Measurements from ENCODE around the gene BLM.
"Not testable (repeated sequence)": the region's sequence is repeated elsewhere in the genome, so short reads cannot be mapped to it uniquely, and the experiment has no call there.

Gene BLM

DNA sequence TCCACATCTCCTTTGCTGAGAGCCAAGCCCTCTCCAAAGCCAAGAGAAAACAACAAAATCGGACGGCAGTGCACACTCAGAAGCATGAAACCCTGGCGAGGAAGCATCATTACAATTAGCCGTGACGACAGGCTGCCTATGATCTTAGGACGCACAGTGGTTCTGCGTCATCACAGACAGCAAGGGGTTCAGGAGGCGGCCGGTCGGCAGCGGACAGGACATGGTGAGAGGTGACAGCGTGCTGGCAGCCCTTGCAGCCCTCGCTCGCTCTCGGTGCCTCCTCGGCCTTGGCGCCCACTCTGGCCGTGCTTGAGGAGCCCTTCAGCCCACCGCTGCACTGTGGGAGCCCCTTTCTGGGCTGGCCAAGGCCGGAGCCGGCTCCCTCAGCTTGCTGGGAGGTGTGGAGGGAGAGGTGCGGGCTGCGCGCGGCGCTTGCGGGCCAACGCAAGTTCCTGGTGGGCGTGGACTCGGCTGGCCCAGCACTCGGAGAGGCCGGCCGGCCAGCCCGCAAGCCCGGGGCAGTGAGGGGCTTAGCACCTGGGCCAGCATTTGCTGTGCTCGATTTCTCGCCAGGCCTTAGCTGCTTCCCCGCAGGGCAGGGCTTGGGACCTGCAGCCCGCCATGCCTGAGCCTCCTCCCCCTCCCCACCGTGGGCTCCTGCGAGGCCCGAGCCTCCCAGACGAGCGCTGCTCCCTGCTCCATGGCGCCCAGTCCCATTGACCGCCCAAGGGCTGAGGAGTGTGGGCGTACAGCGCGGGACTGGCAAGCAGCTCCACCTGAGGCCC, 108.2 kb downstream of the BLM start:
- not testable (repeated sequence) for DNase-seq

DNA sequence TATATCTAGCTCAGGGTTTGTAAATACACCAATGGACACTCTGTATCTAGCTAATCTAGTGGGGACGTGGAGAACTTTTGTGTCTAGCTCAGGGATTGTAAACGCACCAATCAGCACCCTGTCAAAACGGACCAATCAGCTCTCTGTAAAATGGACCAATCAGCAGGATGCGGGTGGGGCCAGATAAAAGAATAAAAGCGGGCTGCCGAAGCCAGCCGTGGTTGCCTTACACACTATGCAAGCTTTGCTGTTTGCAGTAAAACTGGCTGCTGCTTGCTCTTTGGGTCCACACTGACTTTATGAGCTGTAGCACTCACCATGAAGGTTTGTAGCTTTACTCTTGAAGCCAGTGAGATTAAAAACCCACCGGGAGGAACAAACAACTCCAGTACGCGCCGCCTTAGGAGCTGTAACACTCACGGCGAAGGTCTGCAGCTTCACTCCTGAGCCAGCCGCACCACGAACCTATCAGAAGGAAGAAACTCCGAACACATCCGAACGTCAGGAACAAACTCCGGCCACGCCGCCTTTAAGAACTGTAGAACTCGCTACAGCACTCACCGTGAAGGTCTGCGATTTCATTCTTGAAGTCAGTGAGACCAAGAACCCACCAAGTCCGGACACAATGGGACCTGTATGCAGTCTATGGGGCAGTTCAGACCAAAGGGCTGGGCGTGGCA, 109.2 kb downstream of the BLM start:
- DNase-seq = not testable (repeated sequence)

DNA sequence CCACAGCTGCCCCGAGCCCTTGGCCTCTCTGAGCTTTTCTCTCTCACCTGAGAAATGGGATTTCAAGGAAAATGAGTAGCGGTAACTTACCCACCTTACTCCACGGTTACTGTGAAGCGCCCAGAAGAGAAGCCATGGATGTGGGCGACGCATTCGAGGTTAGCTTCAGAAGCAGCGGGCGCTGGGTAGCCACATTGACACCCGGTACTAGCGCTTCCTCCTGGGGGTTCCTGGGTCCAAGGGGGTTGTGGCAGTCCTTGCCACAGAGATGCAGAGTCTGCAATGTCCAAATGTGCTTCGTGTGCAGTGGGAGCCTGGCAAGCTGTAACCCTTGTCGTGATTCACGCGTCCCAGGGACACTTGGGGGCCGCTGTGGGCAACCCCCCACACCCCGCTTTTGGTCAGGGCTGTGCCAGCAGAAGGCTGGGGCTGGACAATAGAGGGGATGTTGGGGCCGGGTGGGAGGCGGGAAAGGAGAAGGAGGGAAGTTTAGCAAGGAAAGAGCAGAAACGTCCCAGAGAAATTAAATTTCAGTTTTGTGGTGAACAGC, 109.8 kb downstream of the BLM start:
- DNase-seq = no peak

DNA sequence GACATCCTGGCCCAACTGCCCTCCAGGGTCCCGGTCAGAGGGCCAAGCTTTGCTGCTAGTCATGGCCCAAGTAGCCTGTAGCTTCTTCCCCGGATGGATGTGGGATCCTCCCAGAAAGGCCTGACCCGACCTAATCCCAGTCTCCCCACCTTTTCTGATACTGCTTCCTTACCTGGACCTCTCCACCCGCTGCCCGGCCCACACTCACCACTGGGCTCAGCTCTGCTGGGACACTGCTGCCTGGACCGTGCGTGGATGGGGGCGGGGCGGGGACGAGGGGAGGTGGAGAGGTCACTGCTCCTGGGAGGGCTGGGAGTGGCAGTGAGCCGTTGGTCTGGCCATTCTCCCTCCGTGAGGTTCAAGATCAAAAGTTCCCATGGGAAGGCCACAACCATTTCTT, 111.0 kb downstream of the BLM start:
- DNase-seq = no peak

DNA sequence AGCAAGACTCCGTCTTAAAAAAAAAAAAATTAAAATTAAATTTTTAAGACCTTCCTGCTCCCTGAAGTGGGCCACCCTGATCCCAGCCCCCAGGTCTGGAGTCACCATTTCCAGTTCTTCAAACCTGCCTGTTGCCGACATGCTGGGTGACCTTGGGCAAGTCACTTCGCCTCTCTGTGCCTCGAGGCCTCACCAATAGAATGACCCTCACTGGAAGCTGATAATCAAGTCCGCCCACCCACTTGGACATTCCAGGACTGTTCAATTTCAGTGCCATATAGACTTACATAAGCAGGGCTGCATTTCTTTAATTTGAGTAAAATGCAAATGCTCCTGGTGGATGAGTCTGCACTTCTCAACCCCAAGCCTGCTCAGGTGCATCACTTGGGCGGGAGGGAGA, 112.0 kb downstream of the BLM start:
- no peak for DNase-seq

DNA sequence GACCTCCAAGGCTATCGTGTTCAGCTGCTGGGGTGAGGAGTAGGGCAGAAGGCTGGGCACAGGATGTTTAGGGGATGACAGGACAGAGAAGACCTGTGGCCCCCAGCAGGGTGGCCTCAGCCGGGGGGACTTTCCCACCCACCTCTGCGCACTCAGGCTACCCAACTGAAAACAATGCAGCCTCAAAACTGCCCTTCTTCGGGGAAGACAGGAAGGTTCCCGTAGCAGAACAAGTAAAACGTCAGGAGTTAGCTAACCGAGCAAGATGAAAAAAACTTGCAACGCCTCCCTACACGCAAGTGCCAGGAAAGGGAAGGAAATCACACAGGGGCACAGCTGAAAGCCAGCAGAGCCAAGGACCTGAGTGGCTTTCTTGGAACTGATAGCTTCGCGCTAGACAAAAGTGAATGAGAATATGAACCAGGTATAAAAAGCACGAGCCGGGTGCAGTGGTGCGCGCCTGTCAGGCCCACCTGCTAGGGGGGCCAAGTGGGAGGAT, 112.8 kb downstream of the BLM start:
- peak; percentile 79 for DNase-seq

DNA sequence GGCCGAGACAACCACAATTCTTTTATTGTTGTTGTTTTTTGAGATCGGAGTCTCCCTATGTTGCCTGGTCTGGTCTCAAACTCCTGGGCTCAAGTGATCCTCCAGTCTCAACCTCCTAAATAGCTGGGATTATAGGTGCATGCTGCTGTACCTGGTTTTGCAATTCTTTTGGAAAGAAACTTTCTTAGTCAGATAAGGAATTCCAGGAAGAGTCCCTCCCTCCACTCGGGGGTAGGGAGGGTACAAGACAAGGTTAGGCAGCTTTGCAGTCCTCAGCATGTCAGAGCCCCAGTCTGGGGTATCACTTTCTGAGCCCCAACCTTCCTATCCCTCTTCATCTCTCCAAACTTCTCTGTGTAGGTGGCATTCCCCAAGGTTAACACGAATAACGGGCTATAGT, 117.5 kb downstream of the BLM start:
- no peak for DNase-seq

DNA sequence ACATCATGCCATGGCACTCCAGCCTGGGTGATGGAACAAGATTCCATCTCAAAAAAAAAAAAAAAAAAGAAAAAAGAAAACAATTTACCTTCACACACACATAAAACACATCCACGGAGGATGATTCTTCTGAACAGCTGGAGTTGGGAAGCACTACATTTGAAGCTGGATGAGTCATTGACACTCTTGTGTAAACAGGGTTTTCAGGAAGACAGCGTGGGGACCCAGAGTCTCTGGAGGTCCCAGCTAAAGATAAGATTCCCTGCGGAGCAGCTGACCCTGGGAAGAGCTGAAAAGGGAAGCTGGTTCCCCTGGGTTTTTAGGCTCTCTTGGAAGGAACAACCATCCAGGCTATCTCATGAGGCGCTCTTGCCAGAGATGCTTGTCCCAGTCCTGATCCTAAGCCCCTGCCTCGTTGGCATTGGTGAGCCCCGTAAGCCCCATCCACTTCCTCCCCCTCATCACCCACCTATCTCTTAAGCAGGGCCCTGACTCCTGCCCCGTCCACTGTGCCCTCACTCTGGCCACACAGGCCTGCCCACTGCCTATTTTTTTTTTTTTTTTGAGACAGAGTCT, 119.2 kb downstream of the BLM start:
- no peak for DNase-seq

DNA sequence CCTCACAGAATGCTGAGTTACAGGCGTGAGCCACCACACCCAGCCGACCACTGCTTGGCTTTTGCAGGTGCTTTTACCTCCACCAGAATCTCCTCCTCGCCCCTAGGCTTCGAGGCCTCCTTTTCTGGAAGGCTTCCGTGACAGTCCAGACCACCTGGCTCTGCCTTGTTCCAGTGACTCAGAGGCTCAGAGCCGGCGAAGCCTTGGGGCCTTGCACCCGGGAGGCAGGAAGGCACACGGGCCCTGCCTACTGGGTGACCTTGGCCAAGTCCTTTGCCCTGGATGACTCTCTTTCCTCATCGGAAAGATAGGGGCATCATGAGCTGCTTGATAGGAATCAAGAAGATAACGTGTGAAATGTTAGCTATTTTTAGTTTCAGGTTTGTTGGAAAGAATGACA, 119.9 kb downstream of the BLM start:
- DNase-seq = peak; percentile 78

DNA sequence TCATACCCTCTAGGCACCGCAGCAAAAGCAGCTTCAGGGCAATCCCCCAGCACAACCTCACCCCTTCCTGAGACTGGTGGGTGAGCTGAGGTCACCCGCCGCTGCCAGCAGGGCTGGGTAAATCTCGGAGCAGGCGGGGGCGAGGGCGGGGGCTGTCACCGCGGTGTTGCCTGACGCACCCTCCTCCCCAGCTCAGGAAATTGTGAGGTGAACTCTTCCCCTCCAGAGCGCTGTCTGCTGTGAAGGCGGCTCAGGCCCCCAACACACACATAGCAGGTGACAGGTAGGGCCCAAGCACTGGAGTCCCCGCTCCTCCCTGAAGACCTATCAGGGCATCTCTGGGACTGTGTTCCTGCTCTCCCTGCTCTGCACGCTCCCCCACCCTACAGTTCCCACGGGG, 121.0 kb downstream of the BLM start:
- peak; percentile 94 for DNase-seq

DNA sequence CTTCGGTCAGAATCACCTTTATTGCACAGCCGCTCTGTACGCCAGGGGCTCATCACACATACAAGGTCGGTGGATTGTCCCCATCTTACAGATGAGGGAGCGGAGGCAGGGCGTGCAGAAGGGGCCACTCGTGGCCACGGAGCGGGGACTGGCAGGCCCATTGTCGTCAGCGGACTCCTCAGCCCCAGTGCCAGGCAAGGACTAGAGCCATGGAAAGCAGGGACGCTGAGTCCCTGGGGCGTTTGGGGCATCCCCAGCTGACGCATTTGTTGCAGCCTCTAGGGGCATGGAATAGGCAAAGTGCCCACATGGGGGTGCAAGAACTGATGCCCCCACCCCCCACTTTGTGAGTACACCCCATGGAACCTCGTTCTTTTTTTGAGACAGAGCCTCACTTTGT, 121.4 kb downstream of the BLM start:
- peak; percentile 40 for DNase-seq

DNA sequence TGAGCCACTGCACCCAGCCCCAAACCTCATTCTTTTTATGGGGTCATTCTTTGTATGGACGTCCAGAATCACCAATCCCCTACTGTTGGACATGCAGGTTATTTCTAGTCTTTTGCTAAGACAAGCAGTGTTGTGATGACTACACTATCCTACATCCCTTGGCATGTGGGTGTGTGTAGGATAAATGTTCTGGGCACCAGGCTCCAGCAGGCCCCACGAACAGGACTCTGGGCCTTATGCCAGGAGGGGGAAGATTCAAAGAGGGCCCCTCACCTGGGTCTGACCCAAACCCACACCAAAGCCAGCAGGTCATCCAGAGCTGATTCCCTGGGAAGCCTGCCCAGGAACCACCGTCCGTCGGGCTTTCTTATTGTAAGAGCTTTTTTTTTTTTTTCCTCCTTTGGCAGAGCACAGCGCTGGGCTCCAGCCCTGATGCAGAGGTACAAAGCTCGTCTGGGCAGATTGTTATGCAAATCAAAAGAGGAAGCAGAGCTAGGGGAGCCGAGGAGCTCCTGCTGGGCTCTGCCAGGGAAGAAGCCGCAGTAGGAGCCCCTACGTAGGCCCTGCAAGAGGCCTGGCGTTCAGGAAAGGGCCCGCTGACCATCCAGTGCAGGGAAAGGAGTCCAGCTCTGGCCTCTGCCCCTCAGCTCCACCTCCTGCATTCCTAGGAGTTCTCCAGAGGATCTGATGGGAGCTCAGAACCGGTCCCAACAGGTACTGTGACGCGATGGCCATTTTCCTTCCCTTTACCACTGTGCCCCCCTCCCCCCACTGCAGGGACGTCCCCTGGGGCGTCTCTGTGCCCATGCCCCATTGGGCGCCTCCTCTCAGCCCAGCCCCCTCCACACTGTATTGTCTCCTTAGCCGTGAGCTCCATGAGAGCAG, 122.3 kb downstream of the BLM start:
- DNase-seq = peak; percentile 47

DNA sequence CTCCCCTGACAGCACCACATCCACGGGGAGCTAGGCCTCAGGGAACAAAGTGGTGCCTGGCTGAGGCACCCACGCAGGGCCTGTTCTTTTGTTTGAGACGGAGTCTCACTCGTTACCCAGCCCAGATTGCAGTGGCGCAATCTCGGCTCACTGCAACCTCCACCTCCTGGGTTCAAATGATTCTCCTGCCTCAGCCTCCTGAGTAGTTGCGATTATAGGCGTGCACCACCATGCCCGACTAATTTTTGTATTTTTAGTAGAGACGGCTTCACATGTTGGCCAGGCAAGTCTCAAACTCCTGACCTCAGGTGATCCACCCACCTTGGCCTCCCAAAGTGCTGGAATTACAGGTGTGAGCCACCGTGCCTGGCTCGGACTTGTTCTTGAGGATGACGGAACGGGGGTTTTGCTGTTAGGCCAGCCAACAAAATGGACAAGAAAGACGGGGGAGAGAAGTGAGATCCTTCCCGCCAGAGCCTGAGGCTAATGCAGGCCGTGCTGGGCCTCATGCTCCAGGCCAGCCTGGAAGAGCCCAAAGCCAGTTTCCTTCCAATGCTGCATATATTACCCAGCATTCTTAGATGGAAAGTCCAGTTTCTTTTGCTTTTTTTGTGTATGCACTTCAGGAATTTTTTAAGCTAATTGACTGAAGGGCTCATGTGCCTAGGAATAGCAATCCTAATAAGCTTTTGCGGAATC, 123.2 kb downstream of the BLM start:
- DNase-seq = no peak

DNA sequence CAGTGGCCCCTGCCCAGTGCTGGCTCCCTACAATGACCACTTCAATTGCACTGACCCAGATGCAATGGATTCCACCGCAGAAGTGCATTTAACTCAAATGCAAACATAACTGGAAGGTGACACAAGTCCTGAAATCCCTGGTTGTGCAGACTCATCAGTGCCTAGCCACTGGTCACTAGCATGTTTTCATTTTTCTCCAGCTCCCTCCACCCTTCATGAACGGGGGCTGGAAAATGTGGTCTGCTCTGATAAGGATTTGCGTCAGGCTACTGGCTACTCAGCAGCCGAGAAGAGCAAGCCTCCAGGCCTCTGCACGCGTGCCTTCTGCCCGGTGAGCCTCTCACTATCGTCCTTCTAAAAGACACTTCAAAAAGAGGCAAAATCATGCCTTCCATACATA, 123.8 kb downstream of the BLM start:
- DNase-seq = no peak

DNA sequence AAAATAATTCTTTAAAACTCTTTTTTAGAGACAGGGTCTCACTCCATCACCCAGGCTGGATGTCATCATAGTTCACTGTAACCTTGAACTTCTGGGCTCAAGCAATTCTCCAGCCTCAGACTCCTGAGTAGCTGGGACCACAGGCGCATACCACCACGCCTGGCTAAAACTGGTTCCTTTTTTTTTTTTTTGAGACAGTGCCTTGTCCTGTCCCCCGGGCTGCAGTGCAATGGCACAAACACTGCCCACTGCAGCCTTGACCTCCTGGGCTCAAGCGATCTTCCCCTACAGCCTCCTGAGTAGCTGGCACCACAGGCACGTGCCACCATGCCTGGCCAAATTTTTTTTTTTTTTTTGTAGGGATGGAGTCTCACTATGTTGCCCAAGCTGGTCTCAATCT, 127.5 kb downstream of the BLM start:
- DNase-seq = no peak

DNA sequence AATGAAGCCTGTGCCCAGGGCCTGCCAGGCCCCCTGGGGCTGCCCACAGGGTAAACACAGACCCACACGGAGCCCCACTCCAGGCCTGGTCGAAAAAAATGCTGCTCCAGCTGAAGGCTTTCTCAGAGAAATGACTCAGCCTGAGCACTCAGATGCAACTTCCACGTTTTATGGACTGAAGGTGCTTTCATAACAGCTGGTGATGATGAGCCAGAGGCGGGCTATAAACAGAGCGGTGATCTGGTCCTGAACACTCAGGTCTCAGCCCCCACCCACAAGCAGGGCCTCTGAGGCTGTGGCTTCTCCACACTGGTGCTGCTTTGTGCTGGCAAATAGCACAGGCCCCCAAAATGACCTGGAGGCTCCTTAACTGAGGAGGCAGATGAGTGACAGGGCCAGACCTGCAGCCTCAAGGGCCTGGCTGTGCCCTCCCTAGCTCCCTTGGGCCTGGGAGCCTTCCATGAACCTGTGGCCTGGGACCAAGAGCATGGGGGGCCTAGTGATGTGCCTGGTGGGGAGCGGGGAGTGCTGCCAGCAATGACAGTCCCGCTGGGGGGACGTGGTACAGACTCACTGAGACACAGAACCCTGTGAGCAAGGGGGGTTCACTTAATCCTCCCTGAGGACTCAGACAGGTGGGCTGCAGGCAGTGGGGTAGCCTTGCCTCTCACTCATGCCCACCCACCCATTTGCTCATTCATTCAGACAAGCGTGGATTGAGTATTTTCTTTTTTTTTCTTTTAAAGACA, 128.2 kb downstream of the BLM start:
- DNase-seq = peak; percentile 71

DNA sequence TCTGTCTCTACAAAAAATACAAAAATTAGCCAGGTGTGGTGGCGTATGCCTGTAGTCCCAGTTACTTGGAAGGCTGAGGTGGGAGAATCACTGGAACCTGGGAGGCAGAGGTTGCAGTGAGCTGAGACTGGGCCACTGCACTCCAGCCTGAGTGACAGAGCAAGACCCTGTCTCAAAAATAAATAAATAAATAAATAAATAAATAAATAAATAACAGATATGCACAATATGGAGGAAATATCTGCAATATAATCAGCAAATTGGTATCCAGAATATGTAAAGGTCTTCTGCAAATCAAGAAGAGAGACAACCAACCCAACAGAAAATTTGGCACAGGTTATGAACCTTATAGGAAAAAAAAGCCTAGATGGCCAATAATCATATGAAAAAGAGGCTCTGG, 132.3 kb downstream of the BLM start:
- DNase-seq = not testable (repeated sequence)

DNA sequence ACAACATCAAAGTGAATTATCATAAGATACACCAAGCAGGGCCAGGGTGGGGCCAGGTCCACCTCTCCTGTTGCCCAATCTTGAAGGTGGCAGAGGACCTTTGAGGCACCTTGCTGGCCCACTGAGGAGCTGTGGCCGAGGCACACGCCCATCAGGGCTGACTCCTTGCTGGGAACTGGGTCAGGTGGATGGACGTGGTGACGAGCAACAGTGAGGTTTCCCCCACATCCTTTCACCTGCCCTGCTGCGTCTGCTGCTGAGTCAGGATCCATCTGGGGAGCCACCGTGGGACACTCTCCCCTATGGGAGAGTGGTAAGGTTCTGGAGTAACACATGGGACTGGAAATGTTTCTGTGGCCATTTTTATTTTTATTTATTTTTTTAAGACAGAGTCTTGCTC, 134.0 kb downstream of the BLM start:
- DNase-seq = peak; percentile 56

DNA sequence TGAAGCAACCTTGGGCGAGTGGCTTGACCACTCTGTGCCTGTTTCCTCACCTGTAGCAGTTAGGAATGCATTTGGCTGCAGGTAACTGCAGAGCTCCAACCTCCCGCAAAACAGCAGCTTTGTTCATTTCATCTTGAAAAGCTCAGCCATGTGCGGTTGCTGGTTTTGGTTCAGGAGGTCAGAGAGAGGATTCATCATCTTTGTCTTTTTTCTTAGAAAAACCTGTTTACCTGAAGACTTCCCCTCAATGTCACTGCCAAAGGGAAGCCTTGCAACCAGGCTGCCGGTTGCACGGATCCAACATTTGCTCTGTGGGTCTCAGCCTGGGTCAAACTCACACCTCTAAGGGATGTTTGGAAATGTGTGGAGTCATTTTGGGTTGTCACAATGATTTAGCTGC, 134.8 kb downstream of the BLM start:
- DNase-seq = no peak

DNA sequence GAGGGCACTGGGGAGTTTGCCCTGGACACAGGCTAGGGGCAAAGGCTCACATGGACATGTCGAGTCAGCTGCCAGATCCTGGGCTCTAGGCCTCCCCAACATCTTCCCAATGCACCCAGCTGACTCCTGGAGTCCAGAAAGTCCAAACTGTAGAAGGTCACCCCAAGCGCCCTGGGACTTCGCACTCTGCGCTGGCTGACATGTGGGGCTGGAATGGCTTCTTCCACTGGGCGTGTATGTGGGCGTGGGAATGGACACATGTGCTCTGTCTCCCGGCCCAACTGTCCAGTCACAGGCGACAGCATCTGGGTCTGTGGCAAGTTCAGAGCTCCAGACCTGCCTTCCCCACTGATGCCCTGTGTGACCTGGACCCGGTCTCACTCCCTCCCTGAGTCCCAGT, 138.0 kb downstream of the BLM start:
- no peak for DNase-seq

DNA sequence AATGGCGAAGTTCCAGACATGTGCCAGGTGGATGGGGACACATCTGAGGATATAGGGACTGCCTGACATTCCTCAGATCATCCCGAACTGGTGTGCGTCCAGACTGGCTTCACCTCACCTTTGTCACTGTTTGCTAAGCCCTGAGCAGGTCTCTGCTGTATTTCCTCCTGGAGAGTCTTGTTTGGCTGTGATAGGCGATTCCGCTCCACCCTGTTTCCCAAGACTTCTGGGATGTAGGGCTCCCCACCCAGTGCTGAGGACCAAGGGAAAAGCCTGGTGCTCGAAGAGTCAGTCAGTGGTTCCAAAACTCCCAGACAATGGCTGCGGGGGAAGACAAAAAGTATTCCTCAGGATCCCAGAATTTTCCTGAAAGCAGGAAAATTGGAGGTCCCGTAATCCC, 140.2 kb downstream of the BLM start:
- DNase-seq = no peak

All from stimulated activated CD4-positive, alpha-beta T cell treated with anti-CD3 and anti-CD28 coated beads, Interleukin-15, amount 100 ng/mL, for 24 hours (primary cell).